ENCODE measurements around the gene PHLDA2.

- TF ChIP-seq EZH2phosphoT487 (IDR thresholded peaks at IDR 0.05; ENCODE audit: insufficient read depth, low read depth) (no peak), EZH2 (IDR thresholded peaks at IDR 0.05; ENCODE audit: insufficient read depth, poor library complexity, severe bottlenecking) (no peak)
These were observed 16.0 kb upstream of the PHLDA2 start for GRCh38 chr11:2945031-2945756.
